Cortex of kidney (tissue), 1 donor: ENCODE data around the gene NCAM2.

Experiments used
- DNase-seq: peaks from one replicate; lab custom pipeline; 2025; lab: John Stamatoyannopoulos, UW

NCAM2 gene

DNA sequence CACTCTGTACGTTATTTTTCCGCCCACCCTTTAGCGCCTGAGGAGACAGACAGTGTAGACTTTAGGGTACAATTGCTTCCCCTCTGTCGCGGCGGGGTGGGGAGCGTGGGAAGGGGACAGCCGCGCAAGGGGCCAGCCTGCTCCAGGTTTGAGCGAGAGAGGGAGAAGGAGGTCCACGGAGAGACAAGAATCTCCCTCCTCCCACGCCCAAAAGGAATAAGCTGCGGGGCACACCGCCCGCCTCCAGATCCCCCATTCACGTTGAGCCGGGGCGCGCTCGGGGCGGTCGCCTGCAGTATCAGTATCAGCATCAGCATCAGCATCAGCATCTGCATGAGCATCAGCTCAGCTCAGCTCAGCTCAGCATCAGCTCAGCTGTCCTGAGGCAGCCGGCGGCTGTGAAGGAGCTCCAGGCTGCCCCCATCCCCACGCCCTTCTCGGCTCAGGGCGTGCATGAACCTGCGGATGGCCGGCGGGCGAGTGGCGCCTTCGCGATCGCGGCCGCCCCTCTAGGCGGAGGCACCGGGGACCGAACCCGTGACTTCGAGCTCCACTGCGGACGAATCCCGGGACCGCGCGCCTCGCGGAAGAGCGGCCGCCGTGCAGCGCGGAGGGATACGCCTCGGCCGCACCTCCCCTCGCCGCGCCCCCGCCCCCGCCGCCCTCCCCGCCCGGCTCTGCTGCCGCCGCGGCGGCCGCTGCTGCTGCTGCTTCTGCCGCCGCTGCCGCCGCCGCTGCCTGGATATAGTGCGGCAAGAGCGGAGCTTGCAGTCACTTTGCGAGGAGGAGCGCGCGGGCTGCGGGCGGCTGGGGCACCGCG is at the start of gene NCAM2:
Gene NCAM2, plus strand, starts transcription at position 774 of the 820 bp plus-strand sequence.
- no peak for DNase-seq

DNA sequence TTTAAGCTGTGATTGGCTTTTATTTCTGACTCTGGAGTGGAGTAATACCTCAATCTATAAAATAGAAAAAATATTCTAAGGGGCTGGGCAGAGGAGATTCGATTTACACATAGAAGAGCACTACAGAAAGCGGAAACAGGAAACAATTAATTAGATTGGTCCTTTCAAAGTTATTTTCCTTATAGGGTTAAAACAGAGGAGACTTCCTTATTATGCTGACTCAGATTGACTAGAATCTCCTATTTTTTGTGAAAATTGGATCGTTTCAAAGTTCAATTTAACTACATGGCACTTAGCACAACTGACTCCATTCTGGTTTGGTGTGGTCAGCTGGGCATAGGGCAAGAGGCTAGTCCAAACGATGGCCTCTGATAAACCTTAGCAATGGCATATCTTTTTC is 48.3 kb upstream of the NCAM2 start:
- DNase-seq: no peak

DNA sequence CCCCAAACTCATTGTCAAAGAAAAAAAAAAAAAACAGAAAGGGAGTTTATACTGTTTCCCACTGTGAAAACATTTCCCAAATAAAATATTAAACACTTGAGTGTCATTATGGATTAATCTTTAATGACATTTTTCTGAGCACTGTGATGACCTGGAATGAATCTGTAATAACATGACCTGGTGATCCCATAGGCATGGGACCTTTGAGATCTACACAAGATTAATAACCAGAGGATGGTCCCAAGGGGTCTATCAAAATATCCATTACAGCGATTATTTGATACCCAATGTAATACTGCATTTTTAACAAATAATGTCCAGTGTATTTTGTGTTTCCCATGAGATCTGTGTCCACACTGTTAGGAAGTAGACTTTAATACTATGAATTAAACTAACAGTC is 32.4 kb upstream of the NCAM2 start:
- DNase-seq: no peak

DNA sequence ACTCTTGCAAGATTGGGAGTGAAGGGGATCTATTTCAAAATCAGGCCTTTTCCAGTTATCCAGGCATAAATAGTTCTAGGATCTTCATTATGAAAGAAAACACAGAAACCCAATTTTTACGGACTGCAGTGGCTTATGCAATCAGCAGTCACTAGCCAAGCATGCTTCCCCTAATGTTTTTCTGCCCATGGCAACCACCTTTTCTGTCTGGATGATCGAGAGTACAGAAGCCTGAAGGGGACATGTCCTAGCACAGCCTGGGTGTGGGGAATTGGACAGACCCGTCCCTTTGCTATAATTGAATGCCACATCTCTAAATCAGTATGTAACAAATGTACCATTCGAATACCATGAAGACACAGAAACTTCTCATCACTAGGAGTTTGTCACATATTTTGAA is 29.8 kb upstream of the NCAM2 start:
- DNase-seq: no peak

DNA sequence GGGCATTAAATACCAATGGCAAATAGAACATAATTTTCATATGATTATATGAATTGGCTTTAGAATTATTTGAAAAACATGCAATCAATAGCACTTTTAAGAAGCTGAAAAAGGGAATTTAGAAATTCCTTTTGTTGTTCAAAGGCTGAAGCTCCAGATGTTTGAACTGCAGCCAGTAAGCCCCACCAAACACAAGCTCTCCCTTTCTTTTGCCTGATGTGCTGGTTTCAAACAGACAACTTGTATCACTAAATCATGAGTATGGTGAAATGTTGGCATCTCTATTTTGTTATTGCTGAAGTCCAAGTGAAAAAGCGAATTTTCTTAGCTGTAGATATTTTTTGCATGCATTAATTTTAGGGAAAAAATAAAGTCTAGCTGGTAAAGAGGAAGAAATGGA is 27.5 kb upstream of the NCAM2 start:
- no peak for DNase-seq

DNA sequence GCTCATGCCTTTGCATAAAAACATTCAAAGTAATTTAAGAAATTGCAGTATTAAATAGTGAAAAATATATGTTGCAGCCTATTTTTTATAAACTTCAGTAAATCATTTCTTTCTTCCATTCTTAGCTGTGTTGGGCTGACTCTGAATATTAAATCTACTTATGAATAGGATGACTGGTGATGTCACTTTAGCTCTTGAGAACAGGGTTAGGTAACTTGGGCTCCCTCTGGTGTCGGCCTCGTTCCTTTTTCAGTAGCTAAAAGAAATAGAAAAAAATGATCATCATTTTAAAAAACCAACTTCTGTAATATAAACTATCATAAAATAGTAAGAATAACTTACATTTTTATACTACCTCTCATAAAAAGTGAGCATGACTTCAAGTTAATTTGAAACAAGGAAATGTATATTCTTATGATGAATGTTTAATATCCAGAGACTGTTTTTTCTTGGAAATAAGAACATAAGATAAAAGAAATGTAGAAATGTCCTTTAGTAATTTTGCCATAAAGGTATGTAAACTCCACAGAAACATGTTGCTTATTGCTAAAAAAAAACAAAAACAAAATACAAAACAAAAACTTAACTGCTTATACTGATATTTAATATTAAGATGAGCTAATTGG is 26.8 kb upstream of the NCAM2 start:
- no peak for DNase-seq

DNA sequence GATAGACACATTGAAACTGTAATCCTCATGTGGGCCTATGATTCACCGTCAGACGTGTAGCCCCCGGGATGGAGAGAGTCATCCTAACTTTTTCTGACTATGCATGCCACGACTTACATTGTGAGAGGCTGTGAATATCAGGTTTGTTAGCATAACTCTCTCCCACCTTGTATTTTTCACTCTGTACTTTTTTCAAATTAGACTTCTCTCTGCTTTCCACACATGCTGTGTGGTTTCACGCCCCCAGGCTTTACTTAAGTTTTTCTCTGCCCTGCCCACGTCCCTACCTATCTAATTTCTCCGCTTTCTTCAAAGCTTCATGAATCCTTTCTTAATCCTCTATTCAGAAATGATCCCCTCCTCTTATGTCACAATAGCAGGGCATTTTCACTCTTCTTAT is 3.4 kb upstream of the NCAM2 start:
- DNase-seq: no peak

DNA sequence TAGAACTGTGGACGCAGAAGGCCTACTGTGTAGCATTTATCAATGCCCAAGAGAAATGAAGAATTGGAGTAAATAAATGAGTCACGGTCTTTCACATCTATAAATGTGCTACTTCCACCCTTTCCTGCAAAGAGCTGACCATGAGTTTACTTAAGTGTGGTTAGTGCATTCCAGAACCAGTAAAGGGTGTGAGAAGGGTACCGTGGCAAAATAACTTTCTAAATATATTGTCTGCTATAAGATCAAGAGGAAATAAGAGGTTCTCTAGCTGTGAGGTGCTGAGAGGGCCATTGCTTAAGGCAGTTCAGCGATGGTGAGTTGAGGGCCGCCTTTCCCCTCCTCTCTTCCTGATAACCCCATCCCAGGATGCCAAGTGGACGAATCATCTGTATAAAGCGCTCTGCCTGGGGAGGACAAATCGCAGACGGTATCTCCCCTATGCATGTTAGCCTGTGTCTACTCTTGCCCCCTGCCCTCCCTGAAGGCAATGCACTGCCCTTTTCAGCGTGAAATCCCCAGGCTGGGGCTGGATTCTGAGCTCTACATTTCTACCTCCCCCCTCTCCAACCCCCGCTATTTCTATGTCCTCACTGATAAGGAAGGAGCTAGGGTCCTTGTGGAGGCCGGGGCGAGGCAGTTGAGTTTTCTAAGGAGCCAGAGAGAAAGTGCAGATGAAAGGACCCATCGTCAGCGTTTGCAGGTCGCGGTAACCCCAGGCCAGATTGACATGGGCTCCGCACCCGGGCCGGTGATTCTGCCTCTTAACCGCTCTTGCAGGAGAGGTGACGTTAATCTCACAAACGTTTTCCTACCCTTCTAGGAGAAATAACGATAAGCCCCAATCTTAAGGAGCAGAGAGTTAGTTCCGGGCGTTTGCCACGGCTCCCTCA is 1.5 kb upstream of the NCAM2 start:
- no peak for DNase-seq

DNA sequence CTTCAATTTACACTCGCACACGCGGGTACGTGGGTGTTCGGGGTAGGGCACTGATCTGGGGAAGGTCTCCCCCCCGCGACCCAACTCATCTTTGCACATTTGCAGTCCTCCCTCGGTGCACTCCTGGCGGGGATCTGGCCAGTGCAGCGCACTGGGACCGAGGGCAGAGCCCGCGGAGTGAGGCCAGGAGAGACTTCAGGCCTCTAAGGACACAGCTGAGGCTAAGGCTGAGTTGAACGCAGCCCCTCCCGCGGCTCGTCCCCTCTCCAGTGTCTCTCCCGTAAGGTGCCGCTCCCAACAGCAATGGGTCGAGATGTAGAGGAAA is 936 bp upstream of the NCAM2 start:
- no peak for DNase-seq

DNA sequence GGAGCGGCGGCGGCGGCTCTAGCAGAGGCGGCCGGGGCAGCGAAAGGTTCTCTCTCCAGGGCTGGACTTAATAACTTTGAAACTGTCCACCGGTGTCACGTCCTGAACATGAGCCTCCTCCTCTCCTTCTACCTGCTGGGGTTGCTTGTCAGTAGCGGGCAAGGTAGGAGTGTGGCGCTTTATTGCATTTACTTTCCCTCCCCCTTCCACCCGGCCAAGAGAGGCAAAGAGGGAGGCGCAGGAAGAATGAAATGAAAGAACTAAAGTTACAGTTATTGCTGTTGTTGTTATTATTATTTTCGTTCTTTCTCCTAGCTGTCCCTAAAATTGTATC is 214 bp downstream of the NCAM2 start:
- DNase-seq: no peak

DNA sequence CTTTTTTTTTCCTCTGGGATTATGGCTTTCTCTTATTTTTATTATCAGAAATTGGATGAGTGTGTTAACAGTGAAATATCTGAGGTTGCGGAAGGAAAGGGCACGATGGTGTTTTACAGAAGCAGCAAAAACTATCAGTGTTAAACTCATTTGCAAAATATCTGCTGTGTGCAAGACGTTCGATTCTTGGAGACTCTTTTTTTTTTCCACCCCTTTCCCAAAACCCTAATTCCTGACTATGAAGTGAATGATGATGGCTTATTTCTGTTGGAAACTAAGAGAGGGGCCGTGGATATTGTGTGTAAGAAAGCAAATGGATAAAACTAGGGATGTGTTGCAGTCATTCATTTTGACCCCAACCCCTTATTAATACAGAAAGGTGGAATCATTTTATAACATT is 677 bp downstream of the NCAM2 start:
- no peak for DNase-seq

DNA sequence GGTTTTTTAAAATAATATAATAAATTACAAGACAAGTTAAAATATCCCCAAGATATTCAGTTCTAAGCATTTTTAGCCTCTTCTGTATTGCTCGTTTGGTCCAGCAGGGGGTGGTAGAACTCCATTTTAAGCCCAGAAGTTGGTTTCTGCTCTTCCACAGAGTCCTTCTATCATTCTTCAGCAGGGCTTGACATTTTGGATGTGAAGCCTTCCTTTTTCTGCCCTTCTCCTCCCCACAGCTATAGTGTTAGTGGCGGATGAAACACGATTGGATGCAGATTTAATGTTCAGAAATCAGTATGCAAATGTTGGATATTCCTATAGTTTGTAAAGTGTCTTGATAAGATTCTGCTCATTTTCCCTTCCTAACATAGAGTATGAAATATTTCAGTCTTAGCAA is 1.4 kb downstream of the NCAM2 start:
- no peak for DNase-seq

DNA sequence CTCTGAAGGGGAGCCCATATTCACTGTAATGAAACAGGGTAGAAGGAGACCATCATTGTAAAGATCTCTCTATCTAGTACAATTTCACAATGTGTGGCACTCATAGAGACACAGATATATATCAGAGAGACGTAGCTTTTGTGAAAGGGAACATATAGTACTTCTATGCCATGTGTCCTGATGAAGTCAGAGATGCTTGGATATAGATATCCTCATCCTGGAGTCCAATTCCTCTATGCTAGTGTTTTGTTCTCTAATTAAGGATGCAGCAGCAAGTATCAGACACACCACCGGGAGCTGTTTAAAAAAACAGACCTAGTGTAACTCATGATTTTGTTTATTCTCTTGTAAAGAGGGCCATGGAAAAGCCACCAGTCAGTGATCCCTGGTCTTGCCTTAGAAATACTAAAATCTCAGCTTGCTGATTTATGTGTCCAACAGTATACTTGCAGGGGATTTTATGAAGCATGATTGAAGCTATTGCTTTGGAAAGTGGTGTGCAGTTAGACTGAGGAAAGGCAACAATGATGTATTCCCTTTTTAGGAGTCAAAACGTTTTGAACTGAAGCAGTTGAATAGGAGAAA is 2.5 kb downstream of the NCAM2 start:
- no peak for DNase-seq

DNA sequence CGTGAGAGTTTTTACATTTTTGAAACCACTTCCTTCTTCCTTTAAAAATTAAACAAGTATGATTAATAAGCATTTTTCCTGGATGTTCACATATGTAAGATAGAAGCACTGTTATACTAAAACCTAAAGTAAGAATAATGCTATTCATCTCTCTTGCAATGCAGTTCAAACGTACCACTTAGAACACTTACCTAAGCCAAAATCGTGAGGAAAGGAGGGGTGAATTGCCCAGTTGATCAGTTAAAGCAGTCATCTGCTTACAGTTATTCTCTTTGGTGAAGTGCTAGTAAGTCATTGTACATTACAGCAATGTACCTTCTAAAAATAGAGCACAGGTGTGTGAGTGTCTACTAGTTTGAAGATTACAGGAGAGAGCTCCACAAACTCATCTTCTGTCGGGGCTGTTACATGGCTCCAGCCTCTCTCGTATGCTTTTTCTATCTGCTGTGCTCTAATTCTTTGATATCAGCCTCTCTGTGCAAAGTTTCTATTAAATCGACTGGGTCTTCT is 3.4 kb downstream of the NCAM2 start:
- no peak for DNase-seq

DNA sequence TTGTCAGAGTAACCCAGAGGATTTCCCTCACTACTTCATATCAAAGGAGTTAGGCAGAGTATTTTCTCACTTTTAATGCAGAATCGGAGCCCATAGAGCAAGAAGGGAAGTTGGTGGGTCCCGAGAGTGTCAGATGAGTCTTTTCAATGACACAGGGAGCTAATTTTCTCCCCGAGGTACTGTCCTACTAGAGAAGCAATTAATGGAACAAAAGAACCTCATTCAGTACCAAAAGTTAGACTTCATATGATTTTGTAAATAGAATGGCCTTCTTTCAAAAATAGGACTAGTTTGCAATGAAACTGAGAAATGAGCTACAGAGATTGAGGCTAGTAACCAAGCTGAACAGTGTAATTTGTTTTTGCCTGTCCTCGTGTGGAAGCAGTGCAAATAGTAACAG is 3.9 kb downstream of the NCAM2 start:
- no peak for DNase-seq

DNA sequence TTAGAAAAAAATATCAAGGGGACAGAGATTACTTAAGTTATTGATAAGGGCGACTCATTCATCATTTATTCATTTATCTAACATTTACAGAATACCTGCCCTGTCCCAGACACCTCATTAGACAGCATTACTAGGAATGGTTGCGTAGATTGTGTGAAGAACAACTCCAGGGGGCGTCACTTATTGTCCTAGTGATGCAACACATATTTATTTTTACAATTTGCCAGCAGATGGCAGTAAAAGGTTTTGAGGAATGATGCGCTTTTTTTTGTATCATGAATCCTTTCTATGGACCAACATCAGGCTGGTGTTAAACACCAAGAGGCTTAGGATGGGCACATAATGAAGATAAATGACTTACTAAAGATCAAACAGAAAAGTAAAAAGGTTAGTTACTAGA is 5.5 kb downstream of the NCAM2 start:
- DNase-seq: no peak

DNA sequence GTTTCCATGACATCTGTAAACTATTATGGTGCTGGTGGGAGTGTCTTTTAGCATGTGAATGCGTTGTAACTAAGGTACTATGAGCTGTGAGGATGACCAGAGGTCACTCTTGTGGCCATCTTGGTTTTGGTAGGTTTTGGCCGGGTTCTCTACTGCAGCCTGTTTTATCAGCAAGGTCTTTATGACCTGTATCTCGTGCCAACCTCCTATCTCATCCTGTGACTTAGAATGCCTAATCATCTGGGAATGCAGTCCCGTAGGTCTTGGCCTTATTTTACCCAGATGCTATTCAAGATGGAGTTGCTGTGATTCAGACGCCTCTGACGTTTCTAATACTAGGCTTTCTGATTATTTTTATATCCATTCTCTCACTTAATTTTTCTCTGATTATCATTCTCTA is 9.4 kb downstream of the NCAM2 start:
- no peak for DNase-seq

DNA sequence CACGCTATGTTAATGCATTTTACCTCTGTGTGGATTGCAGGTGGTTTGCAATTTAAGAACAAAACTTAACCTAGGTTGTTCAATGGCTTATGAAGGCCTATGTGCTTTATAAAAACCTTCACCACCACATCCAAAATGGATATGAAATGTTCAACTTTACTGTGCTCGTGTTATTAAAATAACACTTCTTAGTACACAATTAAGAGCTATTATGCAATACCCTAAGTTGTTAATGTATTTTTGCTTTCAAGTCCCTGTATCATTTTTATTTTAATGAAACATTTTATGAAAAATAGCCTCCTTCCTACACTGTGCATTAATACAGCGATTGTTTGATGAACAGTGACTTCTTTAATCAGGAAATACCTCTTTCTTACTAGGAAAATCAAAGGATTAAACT is 12.0 kb downstream of the NCAM2 start:
- DNase-seq: no peak

DNA sequence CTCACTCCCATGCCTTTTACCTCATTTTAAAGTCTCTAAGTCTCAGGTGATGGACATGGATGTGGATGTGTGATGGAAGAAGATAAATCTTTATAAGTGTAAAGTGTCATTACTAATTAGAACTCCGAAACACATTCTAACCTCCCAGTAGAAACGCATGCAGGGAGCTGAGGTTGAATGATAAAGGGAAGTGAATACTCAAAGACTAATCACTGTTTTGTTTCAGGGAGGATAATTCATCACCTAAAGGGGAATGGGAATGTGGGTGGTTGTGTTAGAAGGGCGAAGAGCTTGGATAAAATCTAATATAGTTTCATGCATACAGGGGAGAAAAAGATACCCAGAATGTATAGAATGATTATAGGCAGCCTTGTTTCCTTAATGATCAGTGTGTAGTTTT is 12.5 kb downstream of the NCAM2 start:
- no peak for DNase-seq

DNA sequence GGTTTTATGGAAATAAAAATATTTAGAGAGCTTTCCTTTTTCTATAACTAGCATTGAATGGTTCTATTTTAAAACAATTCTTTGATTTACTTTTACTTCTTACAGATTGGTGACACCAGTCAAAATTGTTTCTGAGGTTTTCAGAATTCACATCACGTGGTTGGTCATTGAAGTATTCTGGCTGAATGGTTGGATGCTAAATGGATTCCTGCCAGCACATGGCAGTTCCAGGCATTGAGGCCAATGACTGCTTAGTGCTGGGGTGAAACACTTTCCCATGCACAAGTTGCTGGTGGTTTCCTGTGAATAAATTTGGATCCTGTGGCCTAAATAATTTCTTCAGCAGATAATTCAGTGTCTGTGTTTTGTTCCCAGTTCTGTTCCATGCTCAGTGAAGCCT is 20.6 kb downstream of the NCAM2 start:
- DNase-seq: no peak

DNA sequence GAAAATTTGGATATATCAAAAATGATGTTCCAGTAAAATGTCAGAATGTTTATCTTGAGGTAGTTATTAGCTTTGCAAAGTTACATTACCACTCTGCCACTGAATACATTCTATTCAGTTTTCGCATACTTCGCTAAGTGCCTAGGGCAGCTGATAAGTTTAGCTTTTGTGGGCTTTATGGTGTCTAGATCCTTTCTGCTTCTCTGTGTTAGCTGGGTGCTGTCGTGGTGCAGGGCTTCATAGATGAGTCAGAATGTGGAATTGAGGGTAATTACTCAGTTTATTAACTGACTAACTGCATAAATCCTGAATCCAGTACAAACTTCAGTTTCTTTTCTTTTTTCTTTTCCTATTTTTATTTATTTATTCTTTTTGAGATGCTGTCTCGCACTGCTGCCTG is 21.5 kb downstream of the NCAM2 start:
- no peak for DNase-seq

DNA sequence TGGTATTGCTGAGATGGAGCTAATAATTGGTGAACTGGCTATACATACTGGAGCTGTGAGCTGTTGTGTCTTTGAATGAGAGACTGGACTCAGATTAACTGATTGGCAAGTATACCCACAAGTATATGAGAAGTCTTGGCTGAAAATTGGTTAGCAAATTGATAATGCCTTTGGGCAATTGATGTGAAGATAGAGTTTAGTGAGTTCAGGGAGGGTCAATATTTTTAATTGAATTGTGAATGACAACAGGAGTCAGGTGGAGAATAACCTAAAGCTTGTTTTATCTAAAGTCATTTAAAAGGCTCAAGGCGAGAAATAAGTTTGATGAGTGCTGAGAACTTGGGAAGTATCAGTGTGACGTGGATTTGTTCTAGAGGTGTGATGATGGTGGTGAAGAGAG is 27.5 kb downstream of the NCAM2 start:
- no peak for DNase-seq
